Aorta (tissue), 5 donors: ENCODE data around the gene KCTD10. TPM values are rescaled to one million over a fixed set of nuclear protein-coding genes. Genes with fewer than 3 reads are reported as not detected.
A peak's percentile ranks its signal among the peaks of the same experiment; 100 is the strongest.

Experiments
- ATAC-seq: fragments of 200-7000 bp; cut with Tn5 transposase; one replicate; pipeline ENCODE4 v1.9.1; 2022; ENCODE audit warnings: moderate library complexity; ENCODE audit not compliant: low FRiP score
- DNase-seq, 2 donors: peaks; one replicate each; pipeline ENCODE4 v3.0.0-alpha.2; 2020
- H3K27ac ChIP-seq, 2 donors: one replicate each; pipeline ENCODE4 v1.5.1; 2013; ENCODE audit warnings: low read length in 2 of 2, mild to moderate bottlenecking in 2 of 2, moderate library complexity in 2 of 2, control low read depth in 1 of 2, inconsistent platforms in 1 of 2, low read depth in 1 of 2
- H3K27me3 ChIP-seq, 2 donors: one replicate each; pipeline ENCODE4 v1.6.1; 2013; ENCODE audit warnings: control low read depth in 1 of 2, low read length in 1 of 2, mild to moderate bottlenecking in 1 of 2, moderate library complexity in 1 of 2; ENCODE audit not compliant: insufficient read depth in 2 of 2, control insufficient read depth in 1 of 2
- H3K36me3 ChIP-seq, 2 donors: one replicate each; pipeline ENCODE4 v1.6.1; 2013; ENCODE audit warnings: control low read depth in 1 of 2, low read length in 1 of 2, mild to moderate bottlenecking in 1 of 2; ENCODE audit not compliant: insufficient read depth in 2 of 2, control insufficient read depth in 1 of 2
- H3K4me1 ChIP-seq, 2 donors: one replicate each; pipeline ENCODE4 v1.6.1; 2013; ENCODE audit warnings: low read length in 2 of 2, control low read depth in 1 of 2, mild to moderate bottlenecking in 1 of 2, moderate library complexity in 1 of 2; ENCODE audit not compliant: insufficient read depth in 2 of 2, control insufficient read depth in 1 of 2
- H3K4me3 ChIP-seq, 2 donors: one replicate each; pipeline ENCODE4 v1.5.1; 2013; ENCODE audit warnings: low read length in 2 of 2, control low read depth in 1 of 2, mild to moderate bottlenecking in 1 of 2
- H3K9me3 ChIP-seq: one replicate; pipeline ENCODE4 v1.6.1; 2013; ENCODE audit warnings: mild to moderate bottlenecking, low read length; ENCODE audit not compliant: control insufficient read depth
- WGBS, 2 donors: extraction: QIAGEN DNeasy Blood & Tissue Kit; methylation state at CpG; one replicate each; pipeline ENCODE4 v1.1.7; 2013; 5-methylcytosine and 5-hydroxymethylcytosine counted together
- intact Hi-C, 2 donors: fragments of 100-400 bp; cut with DNase I; formaldehyde crosslinking; loops; one replicate each; pipeline versions ENCODE4 v1.14.2 to v1.15.0; 2022
- polyA plus RNA-seq, 2 donors: library from polyadenylated mRNA; stranded (reverse); fragments of 200-250 nt; gene quantifications; one replicate each; pipeline ENCODE4 v1.2.3, GENCODE V29; 2013
- total RNA-seq, 2 donors: library from RNA; stranded (reverse); fragmentation: NEBNext Ultra II Directional; extraction: Animal tissue kit (Norgen Biotek cat#: 25700); gene quantifications; one replicate each; pipeline ENCODE4 v1.2.1, GENCODE V29; 2021
- donor health status: healthy with polysubstance abuse.
- donor health status: Bipolar disorder and iron deficiency.
- donor health status: DM: no; HTN: no; CAD: no.
- donor health status: DM: no; HTN: no; CAD: no.
- donor health status: DM: yes; HTN: yes; CAD: no.

Gene KCTD10
- total and polyA plus RNA-seq, 4 donors, result 79.7 to 199 (median 164) TPM

DNA sequence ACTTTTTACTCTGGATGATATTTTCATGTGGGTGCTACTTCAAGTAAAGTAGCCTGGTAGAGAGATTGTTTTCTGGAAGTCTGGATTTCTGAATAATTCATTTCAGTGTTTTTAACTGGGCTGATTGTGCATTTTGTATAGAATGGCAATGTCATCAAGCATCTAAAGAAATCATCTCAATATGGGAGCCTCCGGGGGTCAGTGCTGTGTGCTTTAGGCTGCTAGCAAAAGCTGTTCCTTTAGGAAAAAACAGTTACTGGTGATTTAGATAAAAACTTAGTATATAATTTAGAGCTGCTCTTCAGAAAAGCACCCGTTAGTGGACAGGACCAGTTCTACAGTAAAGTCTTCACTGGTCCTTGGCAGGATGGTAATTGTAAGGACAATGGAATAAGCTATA, 5.4 kb upstream of the KCTD10 start:
- Histone ChIP-seq H3K36me3 (peaks cover 6% of the 10 kb centered on the region in 2 donors), H3K27ac (no peak overlapping the region), H3K9me3 (no peaks in the 10 kb centered on the region), H3K4me1 (peaks cover 0 to 3% of the 10 kb centered on the region in 2 donors), H3K4me3 (no peak overlapping the region), H3K27me3 (no peaks in the 10 kb centered on the region)
- no peak for DNase-seq
- no peak for ATAC-seq
- intact Hi-C loops, result no loop called here
- 78 to 86% methylated on average over 2 of the region's 2 CpGs for WGBS, 2 donors

DNA sequence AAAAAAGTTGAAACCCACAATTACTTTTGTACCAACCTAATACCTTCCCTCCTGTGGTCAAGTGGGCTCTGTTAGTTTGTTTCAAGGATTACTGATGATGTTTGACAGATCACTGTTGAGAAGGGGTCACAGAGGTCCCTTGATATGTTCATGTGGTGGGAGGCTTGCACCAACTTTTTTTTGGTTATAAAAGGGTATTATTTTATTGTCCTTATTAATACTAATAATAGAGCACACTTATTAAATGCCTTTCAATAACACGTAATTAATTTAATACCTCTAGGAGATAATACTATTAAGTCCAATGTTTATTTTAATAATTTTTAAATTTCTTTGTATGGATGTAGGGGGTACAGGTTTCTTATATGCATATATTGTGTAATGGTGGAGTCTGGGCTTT, 4.8 kb upstream of the KCTD10 start:
- intact Hi-C loops, result no loop called here
- no peak for DNase-seq
- H3K4me1 ChIP-seq, result peaks cover 0 to 3% of the 10 kb centered on the region in 2 donors
- no peaks in the 10 kb centered on the region for H3K9me3 ChIP-seq
- no peaks in the 10 kb centered on the region for H3K27me3 ChIP-seq
- peaks cover 5 to 6% of the 10 kb centered on the region in 2 donors for H3K36me3 ChIP-seq
- H3K4me3 ChIP-seq, result no peak overlapping the region
- no peak overlapping the region for H3K27ac ChIP-seq
- 91 to 95% methylated on average over 1 of the region's 1 CpG for WGBS, 2 donors
- ATAC-seq, result no peak

DNA sequence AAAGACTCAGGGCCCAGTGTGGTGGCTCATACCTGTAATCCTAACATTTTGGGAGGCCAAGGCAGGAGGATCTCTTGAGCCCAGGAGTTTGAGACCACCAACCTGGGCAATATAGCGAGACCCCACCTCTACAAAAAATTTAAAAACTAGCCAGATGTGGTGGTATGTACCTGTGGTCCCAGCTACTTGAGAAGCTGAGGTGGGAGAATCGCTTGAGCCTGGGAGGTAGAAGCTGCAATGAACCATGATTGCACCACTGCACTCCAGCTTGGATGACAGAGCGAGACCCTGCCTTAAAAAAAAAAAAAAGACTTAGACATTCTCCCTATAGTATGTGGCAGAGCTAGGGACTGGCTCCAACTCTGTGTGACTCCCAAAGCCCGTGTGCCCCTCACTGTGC, 3.3 kb upstream of the KCTD10 start:
- no peak for DNase-seq
- Histone ChIP-seq H3K4me3 (no peak overlapping the region), H3K36me3 (peaks cover 2% of the 10 kb centered on the region in 2 donors), H3K9me3 (no peaks in the 10 kb centered on the region), H3K4me1 (peaks cover 3% of the 10 kb centered on the region in 2 donors), H3K27me3 (no peaks in the 10 kb centered on the region), H3K27ac (no peak overlapping the region)
- intact Hi-C loops, result no loop called here
- ATAC-seq, result no peak
- WGBS, 2 donors, result 91 to 94% methylated on average over 4 of the region's 4 CpGs

DNA sequence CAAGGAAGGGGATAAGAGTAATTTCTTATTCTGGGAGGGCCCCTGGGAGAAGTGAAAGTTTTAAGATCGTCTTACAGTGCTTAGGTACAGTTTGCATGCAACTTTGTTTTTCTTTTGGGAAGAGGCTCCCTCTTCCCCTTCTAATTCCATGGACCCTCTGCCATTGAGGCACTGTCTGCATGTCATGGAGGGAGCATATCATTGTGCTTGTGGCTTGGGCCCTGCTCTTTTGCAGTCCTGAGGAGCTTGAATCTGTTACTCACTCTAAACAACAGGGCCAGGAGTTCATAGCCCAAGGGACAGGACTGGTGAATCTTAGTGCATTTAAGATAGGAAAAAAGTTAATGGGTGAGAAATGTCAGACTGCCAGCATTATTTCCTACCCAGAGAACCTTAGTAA, 2.7 kb upstream of the KCTD10 start:
- Histone ChIP-seq H3K27ac (no peak overlapping the region), H3K27me3 (no peaks in the 10 kb centered on the region), H3K4me3 (no peak overlapping the region), H3K4me1 (peaks cover 3% of the 10 kb centered on the region in 2 donors), H3K9me3 (no peaks in the 10 kb centered on the region), H3K36me3 (peaks cover 0 to 2% of the 10 kb centered on the region in 2 donors)
- ATAC-seq (no peak), DNase-seq (no peak)
- WGBS, 2 donors, result 46 to 48% methylated on average over 1 of the region's 1 CpG
- intact Hi-C loops, result loop anchor here in 1 of 2 donors (5.0 kb wide), 1 partner anchor 382 kb away; the partner anchor contains the start of gene UNG

DNA sequence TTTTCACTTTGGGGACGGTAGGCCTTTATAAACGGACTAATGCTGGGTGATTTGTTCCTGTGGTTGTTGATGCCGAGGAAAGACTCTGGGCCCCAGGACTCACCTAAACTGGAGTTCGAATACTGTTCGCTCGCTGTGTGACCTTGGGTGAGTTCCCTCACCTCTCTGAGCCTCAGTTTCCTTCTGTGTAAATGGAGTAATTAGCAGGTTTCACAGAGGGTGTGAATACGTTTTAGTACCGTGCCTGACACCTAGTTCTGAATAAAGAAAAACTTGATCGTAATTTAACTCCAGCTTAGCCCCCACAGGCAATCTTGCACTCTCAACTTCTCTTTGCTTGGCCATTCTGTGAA, 839 bp upstream of the KCTD10 start:
- peaks cover 0 to 2% of the 10 kb centered on the region in 2 donors for H3K36me3 ChIP-seq
- H3K4me3 ChIP-seq, result peak overlapping the region; percentile 84 to 95
- no peaks in the 10 kb centered on the region for H3K9me3 ChIP-seq
- H3K4me1 ChIP-seq, result peaks cover 3% of the 10 kb centered on the region in 2 donors
- DNase-seq (no peak), ATAC-seq (no peak)
- intact Hi-C loops, result loop anchor here (1.0 to 5.0 kb wide), 4 partner anchors 15 to 381 kb away; partner anchors contain the start of gene UNG (in 1 of the 2)
- 2 to 3% methylated on average over 9 of the region's 9 CpGs for WGBS, 2 donors
- H3K27ac ChIP-seq, result no peak overlapping the region
- no peaks in the 10 kb centered on the region for H3K27me3 ChIP-seq

DNA sequence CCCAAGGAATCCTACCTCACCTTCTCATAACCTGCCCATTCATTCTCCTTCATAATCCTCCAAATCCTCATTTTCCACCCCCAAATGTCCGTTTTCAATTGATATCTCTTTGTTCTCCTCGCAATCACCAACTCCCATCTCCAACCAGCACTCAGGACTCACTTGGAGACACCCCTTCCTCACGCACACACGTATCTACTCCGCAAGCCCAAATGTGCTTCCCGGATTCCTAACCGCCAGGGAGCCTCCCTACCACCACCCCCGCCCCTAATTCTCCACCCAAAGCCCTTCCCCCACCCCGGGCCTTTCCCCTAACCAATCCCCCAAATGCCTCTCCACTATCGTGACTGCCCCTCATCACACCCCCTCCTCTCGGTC, 304 bp downstream of the KCTD10 start:
- H3K4me1 ChIP-seq, result peaks cover 3% of the 10 kb centered on the region in 2 donors

DNA sequence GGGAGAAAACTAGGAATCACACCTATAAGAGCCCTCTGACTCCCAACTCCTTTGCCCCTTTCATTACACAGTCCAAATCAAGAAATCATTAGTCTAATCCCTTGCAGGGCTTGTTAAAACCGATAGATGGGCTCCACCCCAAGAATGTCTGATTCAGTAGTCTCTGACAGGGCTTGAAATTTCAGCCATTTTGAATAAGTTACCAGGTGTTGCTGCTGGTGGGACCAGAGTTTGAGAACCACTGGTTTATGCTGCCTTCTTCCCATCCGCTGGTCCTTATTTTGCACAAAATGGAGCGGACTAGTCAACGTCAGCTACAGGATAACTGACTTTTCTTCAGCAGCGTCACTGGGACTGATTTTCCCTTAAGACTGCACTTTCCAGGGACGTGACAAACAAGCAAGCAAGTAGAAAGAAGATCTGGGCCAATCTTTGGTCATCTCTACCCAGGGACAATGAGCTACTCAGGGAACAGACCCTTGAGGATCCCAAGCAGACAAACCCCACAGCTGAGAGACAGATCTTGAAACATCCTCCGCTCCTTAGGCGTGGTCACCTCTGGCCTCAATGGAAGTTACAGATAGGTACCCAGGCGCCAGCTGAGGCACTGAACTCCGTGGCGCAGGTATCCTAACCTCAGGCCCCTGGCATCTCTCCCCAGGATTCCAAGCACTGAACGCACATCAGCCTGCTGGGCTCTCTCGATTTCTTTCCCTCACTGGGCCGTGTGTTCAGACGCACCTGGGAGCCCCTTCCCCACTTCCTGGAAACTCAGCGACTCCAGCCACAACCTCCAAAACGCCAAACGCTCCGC, 900 bp downstream of the KCTD10 start:
- 4 to 7% methylated on average over 19 of the region's 19 CpGs for WGBS, 2 donors
- H3K27ac ChIP-seq, result peak overlapping the region; percentile 2 to 39
- no peaks in the 10 kb centered on the region for H3K36me3 ChIP-seq
- no peaks in the 10 kb centered on the region for H3K9me3 ChIP-seq
- DNase-seq (no peak), ATAC-seq (no peak)
- peak overlapping the region; percentile 84 to 95 for H3K4me3 ChIP-seq
- H3K4me1 ChIP-seq, result peaks cover 3% of the 10 kb centered on the region in 2 donors
- intact Hi-C loops, result loop anchor here (2.0 to 5.0 kb wide), 3 partner anchors 43 to 379 kb away; partner anchors contain the start of gene UNG (in 1 of the 2)
- H3K27me3 ChIP-seq, result no peaks in the 10 kb centered on the region

More for the DNA sequence above, 304 bp downstream of the KCTD10 start:
- Histone ChIP-seq H3K27ac (peak overlapping the region in 1 of 2 donors; percentile 84), H3K27me3 (no peaks in the 10 kb centered on the region), H3K4me3 (peak overlapping the region; percentile 84 to 95), H3K9me3 (no peaks in the 10 kb centered on the region), H3K36me3 (no peaks in the 10 kb centered on the region)
- WGBS, 2 donors, result 0 to 1% methylated on average over 11 of the region's 11 CpGs
- DNase-seq, result no peak
- intact Hi-C loops, result loop anchor here (1.0 to 5.0 kb wide), 4 partner anchors 13 to 379 kb away; partner anchors contain the start of gene UNG (in 1 of the 2)
- peak; percentile 8 for ATAC-seq

DNA sequence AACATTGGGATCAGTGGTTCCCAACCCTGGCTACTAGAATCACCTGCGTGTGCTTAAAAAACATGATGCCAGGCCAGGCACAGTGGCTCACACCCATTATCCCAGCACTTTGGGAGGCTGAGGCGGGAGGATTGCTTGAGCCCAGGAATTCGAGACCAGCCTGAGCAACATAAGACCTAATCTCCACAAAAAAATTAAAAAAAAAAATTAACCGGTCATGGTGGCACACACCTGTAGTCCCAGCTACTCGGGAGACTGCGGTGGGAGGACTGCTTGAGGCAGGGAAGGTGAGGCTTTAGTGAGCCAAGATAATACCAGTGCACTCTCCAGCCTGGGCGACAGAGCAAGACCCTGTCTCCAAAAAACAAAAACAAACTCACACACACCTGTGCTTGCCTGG, 2.0 kb downstream of the KCTD10 start:
- intact Hi-C loops, result loop anchor here in 1 of 2 donors (5.0 kb wide), 1 partner anchor 378 kb away; the partner anchor contains the start of gene UNG
- Histone ChIP-seq H3K4me1 (peaks cover 5 to 10% of the 10 kb centered on the region in 2 donors), H3K36me3 (no peaks in the 10 kb centered on the region), H3K27me3 (no peaks in the 10 kb centered on the region), H3K27ac (no peak overlapping the region), H3K4me3 (no peak overlapping the region), H3K9me3 (no peaks in the 10 kb centered on the region)
- ATAC-seq, result no peak
- 76 to 79% methylated on average over 7 of the region's 7 CpGs for WGBS, 2 donors
- DNase-seq, result no peak
